Astrocyte of the spinal cord (primary cell): ENCODE results near the gene ABHD8.

ENCODE experiments used
- DNase-seq: peaks from one replicate; pipeline ENCODE4 v3.0.0; 2011; ENCODE audit warnings: low read depth, low spot score
- H3K4me3 ChIP-seq: 2 replicates; pipeline ENCODE4 v1.5.1; 2011; ENCODE audit warnings: low read depth, mild to moderate bottlenecking, low read length, moderate library complexity
- CTCF ChIP-seq: IDR thresholded peaks from 2 replicates; pipeline ENCODE4 v1.5.1; 2012; ENCODE audit warnings: low read depth, mild to moderate bottlenecking, low read length, inconsistent platforms
- in situ Hi-C: cut with HindIII; loops from 2 replicates; pipeline ENCODE4 v1.10.0; 2017; ENCODE audit warnings: low sequenced_read_pairs

ABHD8 gene

GRCh38 chr19:17338433-17339078 is 35.3 kb upstream of the ABHD8 start:
- in situ Hi-C loops: no loop called here
- TF ChIP-seq CTCF: no peak
- H3K4me3 ChIP-seq: peak overlapping the region; percentile 81
- DNase-seq: no peak

GRCh38 chr19:17337675-17338432 is 34.6 kb upstream of the ABHD8 start:
- DNase-seq: no peak
- no peak for TF ChIP-seq CTCF
- in situ Hi-C loops: no loop called here
- peak overlapping the region; percentile 81 for H3K4me3 ChIP-seq

- in situ Hi-C loops: no loop called here
- DNase-seq: peak; percentile 99
- TF ChIP-seq CTCF: no peak
- H3K4me3 ChIP-seq: peak within 1 kb of the TSS; percentile 81
These were observed 33.8 kb upstream of the ABHD8 start, which contains the start of gene GTPBP3 for GRCh38 chr19:17336872-17337674. Gene GTPBP3, plus strand, starts transcription at chr19:17337553. Its CDS starts 59 bp downstream, at chr19:17337612.

GRCh38 chr19:17335575-17335974 is 32.4 kb upstream of the ABHD8 start:
- no peak for TF ChIP-seq CTCF
- H3K4me3 ChIP-seq: no peak overlapping the region
- in situ Hi-C loops: no loop called here
- no peak for DNase-seq

- peak; percentile 99 for DNase-seq
- H3K4me3 ChIP-seq: peak within 1 kb of the TSS; percentile 63
- in situ Hi-C loops: no loop called here
- TF ChIP-seq CTCF: no peak
These were observed 31.5 kb upstream of the ABHD8 start, which contains the start of gene ANO8 for GRCh38 chr19:17334414-17335409. Gene ANO8, minus strand, starts transcription at chr19:17334855. Its CDS starts 185 bp downstream, at chr19:17334670.
